ENCODE data around the gene NR1H2.

Gene NR1H2

GRCh38 chr19:50393589-50393988, 17.3 kb downstream of the NR1H2 start:
- ChIA-PET POLR2A (interaction anchor here (2.1 kb wide), 1 partner anchor 9 kb away, joined by 6 read pairs; no protein-coding TSS in a partner anchor), CTCF (no interaction called here)
- DNase-seq (ENCODE audit: extremely low spot score), result no peak
- no peak for TF ChIP-seq SUZ12 (IDR thresholded peaks at IDR 0.05)
- TF ChIP-seq NFRKB (IDR thresholded peaks at IDR 0.05), result no peak
- no peak for TF ChIP-seq HDGF (IDR thresholded peaks at IDR 0.05; ENCODE audit: borderline replicate concordance)
- no peak for TF ChIP-seq FOXA1 (IDR thresholded peaks at IDR 0.05)
- no peak for TF ChIP-seq SP1 (IDR thresholded peaks at IDR 0.05)
- no peak for TF ChIP-seq FOXK2 (IDR thresholded peaks at IDR 0.05)
- TF ChIP-seq FOXM1 (IDR thresholded peaks at IDR 0.05; ENCODE audit: borderline replicate concordance), result no peak
- no peak for TF ChIP-seq L3MBTL2 (conservative IDR thresholded peaks at IDR 0.05)
- no peak for TF ChIP-seq LEF1 (IDR thresholded peaks at IDR 0.05; ENCODE audit: borderline replicate concordance)
- TF ChIP-seq CTBP1 (IDR thresholded peaks at IDR 0.05; ENCODE audit: borderline replicate concordance), result no peak
- TF ChIP-seq BHLHE40 (IDR thresholded peaks at IDR 0.05; ENCODE audit: borderline replicate concordance), result no peak
- no peak for TF ChIP-seq ARNT (IDR thresholded peaks at IDR 0.05)
- no peak for TF ChIP-seq PKNOX1 (IDR thresholded peaks at IDR 0.05)
- TF ChIP-seq ELF4 (IDR thresholded peaks at IDR 0.05), result no peak
- TF ChIP-seq TARDBP (IDR thresholded peaks at IDR 0.05), result no peak
- TF ChIP-seq ZNF384 (IDR thresholded peaks at IDR 0.05), result no peak

GRCh38 chr19:50394017-50394416, 17.8 kb downstream of the NR1H2 start:
- POLR2A ChIA-PET, result interaction anchor here (2.1 kb wide), 1 partner anchor 9 kb away, joined by 6 read pairs; no protein-coding TSS in a partner anchor
- DNase-seq (ENCODE audit: extremely low spot score), result no peak
- CTCF ChIA-PET, result no interaction called here
- TF ChIP-seq PKNOX1 (IDR thresholded peaks at IDR 0.05) (no peak), FOXM1 (IDR thresholded peaks at IDR 0.05; ENCODE audit: borderline replicate concordance) (no peak), FOXK2 (IDR thresholded peaks at IDR 0.05) (no peak), SUZ12 (IDR thresholded peaks at IDR 0.05) (no peak), BHLHE40 (IDR thresholded peaks at IDR 0.05; ENCODE audit: borderline replicate concordance) (no peak), ELF4 (IDR thresholded peaks at IDR 0.05) (no peak), NFRKB (IDR thresholded peaks at IDR 0.05) (no peak), ARNT (IDR thresholded peaks at IDR 0.05) (no peak), FOXA1 (IDR thresholded peaks at IDR 0.05) (no peak), L3MBTL2 (conservative IDR thresholded peaks at IDR 0.05) (no peak), CTBP1 (IDR thresholded peaks at IDR 0.05; ENCODE audit: borderline replicate concordance) (no peak), SP1 (IDR thresholded peaks at IDR 0.05) (no peak), HDGF (IDR thresholded peaks at IDR 0.05; ENCODE audit: borderline replicate concordance) (no peak), ZNF384 (IDR thresholded peaks at IDR 0.05) (no peak), TARDBP (IDR thresholded peaks at IDR 0.05) (no peak), LEF1 (IDR thresholded peaks at IDR 0.05; ENCODE audit: borderline replicate concordance) (no peak)

- CTCF ChIA-PET, result no interaction called here
- POLR2A ChIA-PET, result interaction anchor here (1.1 kb wide), 1 partner anchor 23 kb away, joined by 3 read pairs; the partner anchor contains the start of gene NR1H2
- TF ChIP-seq FOXK2 (IDR thresholded peaks at IDR 0.05) (no peak), SUZ12 (IDR thresholded peaks at IDR 0.05) (no peak), FOXM1 (IDR thresholded peaks at IDR 0.05; ENCODE audit: borderline replicate concordance) (no peak), NFRKB (IDR thresholded peaks at IDR 0.05) (no peak), FOXA1 (IDR thresholded peaks at IDR 0.05) (no peak), L3MBTL2 (conservative IDR thresholded peaks at IDR 0.05) (no peak), PKNOX1 (IDR thresholded peaks at IDR 0.05) (no peak), ARNT (IDR thresholded peaks at IDR 0.05) (no peak), SP1 (IDR thresholded peaks at IDR 0.05) (no peak), ZNF384 (IDR thresholded peaks at IDR 0.05) (no peak), HDGF (IDR thresholded peaks at IDR 0.05; ENCODE audit: borderline replicate concordance) (no peak), ELF4 (IDR thresholded peaks at IDR 0.05) (no peak), TARDBP (IDR thresholded peaks at IDR 0.05) (no peak)
- DNase-seq (ENCODE audit: extremely low spot score), result no peak
These were observed 22.6 kb downstream of the NR1H2 start for GRCh38 chr19:50398675-50399367.

- ChIA-PET CTCF (no interaction called here), POLR2A (no interaction called here)
- no peak for DNase-seq (ENCODE audit: extremely low spot score)
- TF ChIP-seq SP1 (IDR thresholded peaks at IDR 0.05) (no peak), LEF1 (IDR thresholded peaks at IDR 0.05; ENCODE audit: borderline replicate concordance) (no peak), PKNOX1 (IDR thresholded peaks at IDR 0.05) (no peak), ZNF384 (IDR thresholded peaks at IDR 0.05) (no peak), SUZ12 (IDR thresholded peaks at IDR 0.05) (no peak), TARDBP (IDR thresholded peaks at IDR 0.05) (no peak), ELF4 (IDR thresholded peaks at IDR 0.05) (no peak)
These were observed 23.1 kb downstream of the NR1H2 start for GRCh38 chr19:50399368-50399745.

GRCh38 chr19:50401605-50402450, 25.6 kb downstream of the NR1H2 start:
- ChIA-PET POLR2A (interaction anchor here (1.0 kb wide), 1 partner anchor 18 kb away, joined by 4 read pairs; no protein-coding TSS in a partner anchor), CTCF (no interaction called here)
- DNase-seq (ENCODE audit: extremely low spot score), result no peak
- TF ChIP-seq TARDBP (IDR thresholded peaks at IDR 0.05), result no peak
